CD4-positive, alpha-beta memory T cell (primary cell): ENCODE results near the gene LIMCH1. TPM values are rescaled to one million over a fixed set of nuclear protein-coding genes. Genes with fewer than 3 reads are reported as not detected.

ENCODE experiments used
- CTCF ChIA-PET: fragments of 350-600 bp; sonication (Branson Sonifier 250); formaldehyde crosslinking; loops from one replicate; lab custom pipeline; 2021; ENCODE audit warnings: inconsistent platforms; ENCODE audit not compliant: partially characterized antibody; lab: Charles Lee
- POLR2A ChIA-PET: fragments of 350-600 bp; sonication (Branson Sonifier 250); formaldehyde crosslinking; loops from one replicate; lab custom pipeline; 2021; ENCODE audit not compliant: partially characterized antibody; lab: Charles Lee
- DNase-seq, 5 donors: peaks; one replicate each; pipeline versions ENCODE4 v3.0.0 to v3.0.0-alpha.2; 2020 to 2022; ENCODE audit warnings: mixed read lengths in 1 of 5
- H3K27ac ChIP-seq: one replicate; pipeline ENCODE4 v1.7.0; 2013; ENCODE audit warnings: low read depth, low read length
- H3K27me3 ChIP-seq: 2 replicates; pipeline ENCODE4 v1.7.0; 2013; ENCODE audit warnings: mild to moderate bottlenecking, low read length, moderate library complexity; ENCODE audit not compliant: insufficient read depth
- H3K36me3 ChIP-seq: 2 replicates; pipeline ENCODE4 v1.7.0; 2013; ENCODE audit warnings: mild to moderate bottlenecking, low read length, moderate library complexity; ENCODE audit not compliant: insufficient read depth
- H3K4me1 ChIP-seq: 2 replicates; pipeline ENCODE4 v1.7.0; 2013; ENCODE audit warnings: mild to moderate bottlenecking, low read length, moderate library complexity; ENCODE audit not compliant: insufficient read depth
- H3K4me3 ChIP-seq, 2 donors: one replicate each; pipeline ENCODE4 v1.7.0; 2013; ENCODE audit warnings: low read length in 2 of 2, mild to moderate bottlenecking in 1 of 2
- H3K9me3 ChIP-seq, 2 donors: one replicate each; pipeline ENCODE4 v1.7.0; 2013; ENCODE audit warnings: low read length in 2 of 2, control low read depth in 1 of 2; ENCODE audit not compliant: control insufficient read depth in 1 of 2
- H3K27ac Mint-ChIP-seq, 7 donors: one replicate each; pipeline ENCODE4 v1.8.0; 2020 to 2021; ENCODE audit warnings: mixed read lengths in 7 of 7, mild to moderate bottlenecking in 6 of 7, inconsistent platforms in 3 of 7, moderate library complexity in 3 of 7
- H3K27me3 Mint-ChIP-seq, 2 donors: one replicate each; pipeline ENCODE4 v1.8.0; 2020 to 2021; ENCODE audit warnings: mixed read lengths in 2 of 2
- H3K36me3 Mint-ChIP-seq, 2 donors: one replicate each; pipeline ENCODE4 v1.8.0; 2020 to 2021; ENCODE audit warnings: mixed read lengths in 2 of 2, inconsistent platforms in 1 of 2, mild to moderate bottlenecking in 1 of 2
- H3K4me1 Mint-ChIP-seq, 4 donors: one replicate each; pipeline ENCODE4 v1.8.0; 2020 to 2021; ENCODE audit warnings: mixed read lengths in 4 of 4, mild to moderate bottlenecking in 1 of 4
- H3K4me3 Mint-ChIP-seq, 8 donors: one replicate each; pipeline ENCODE4 v1.8.0; 2020 to 2021; ENCODE audit warnings: mixed read lengths in 8 of 8, mild to moderate bottlenecking in 7 of 8, moderate library complexity in 6 of 8, inconsistent platforms in 3 of 8
- H3K9me3 Mint-ChIP-seq, 8 donors: one replicate each; pipeline ENCODE4 v1.8.0; 2020 to 2021; ENCODE audit warnings: mixed read lengths in 8 of 8, mild to moderate bottlenecking in 5 of 8, inconsistent platforms in 3 of 8, moderate library complexity in 1 of 8
- intact Hi-C: fragments of 100-400 bp; cut with micrococcal nuclease; formaldehyde crosslinking; loops from one replicate; pipeline ENCODE4 v1.15.1; 2023
- polyA plus RNA-seq, 2 donors: library from polyadenylated mRNA; unstranded; fragments of 300-500 nt; fragmentation: Illumina TruSeq; gene quantifications; one replicate each; pipeline ENCODE4 v1.2.3, GENCODE V29; 2021
- total RNA-seq, 2 experiments: library from RNA; stranded (reverse); gene quantifications; one replicate each; pipeline ENCODE4 v1.2.3, GENCODE V29; 2021

Gene LIMCH1
- total and polyA plus RNA-seq, 4 experiments from 2014 or later = not detected

GRCh38 chr4:41609851-41610250, 71.9 kb downstream of the LIMCH1 start:
- Histone ChIP-seq H3K4me1 (no peaks in the 10 kb centered on the region), H3K9me3 (no peaks in the 10 kb centered on the region), H3K36me3 (no peaks in the 10 kb centered on the region), H3K27ac (no peak overlapping the region), H3K27me3 (no peaks in the 10 kb centered on the region), H3K4me3 (no peak overlapping the region)
- intact Hi-C loops = no loop called here
- H3K4me1 Mint-ChIP-seq = no peaks in the 10 kb centered on the region
- H3K9me3 Mint-ChIP-seq = peaks cover 0 to 4% (median 0%) of the 10 kb centered on the region in 8 donors
- H3K36me3 Mint-ChIP-seq = no peaks in the 10 kb centered on the region
- no peak overlapping the region for H3K4me3 Mint-ChIP-seq
- H3K27me3 Mint-ChIP-seq = peaks cover 0 to 1% of the 10 kb centered on the region in 2 donors
- DNase-seq = no peak
- POLR2A ChIA-PET = no interaction called here
- H3K27ac Mint-ChIP-seq = no peak overlapping the region
- CTCF ChIA-PET = interaction anchor here (0.9 kb wide), 1 partner anchor 52 kb away, joined by 3 read pairs; no protein-coding TSS in a partner anchor

GRCh38 chr4:41610474-41610873, 72.5 kb downstream of the LIMCH1 start:
- no peak for DNase-seq
- Histone ChIP-seq H3K27me3 (no peaks in the 10 kb centered on the region), H3K27ac (no peak overlapping the region), H3K4me1 (no peaks in the 10 kb centered on the region), H3K36me3 (no peaks in the 10 kb centered on the region), H3K9me3 (no peaks in the 10 kb centered on the region), H3K4me3 (no peak overlapping the region)
- Mint-ChIP-seq H3K4me1 (no peaks in the 10 kb centered on the region), H3K36me3 (no peaks in the 10 kb centered on the region), H3K4me3 (no peak overlapping the region), H3K27me3 (peaks cover 0 to 1% of the 10 kb centered on the region in 2 donors), H3K9me3 (peaks cover 0 to 4% (median 0%) of the 10 kb centered on the region in 8 donors), H3K27ac (no peak overlapping the region)
- intact Hi-C loops = no loop called here
- ChIA-PET CTCF (no interaction called here), POLR2A (no interaction called here)

GRCh38 chr4:41611124-41611838, 73.3 kb downstream of the LIMCH1 start:
- H3K9me3 Mint-ChIP-seq = peaks cover 0 to 7% (median 0%) of the 10 kb centered on the region in 8 donors
- CTCF ChIA-PET = no interaction called here
- H3K4me3 Mint-ChIP-seq = no peak overlapping the region
- DNase-seq = no peak
- H3K36me3 Mint-ChIP-seq = no peaks in the 10 kb centered on the region
- no peak overlapping the region for H3K4me3 ChIP-seq
- no peaks in the 10 kb centered on the region for H3K27me3 ChIP-seq
- no peaks in the 10 kb centered on the region for H3K36me3 ChIP-seq
- H3K4me1 ChIP-seq = no peaks in the 10 kb centered on the region
- H3K27me3 Mint-ChIP-seq = peaks cover 0 to 1% of the 10 kb centered on the region in 2 donors
- no peak overlapping the region for H3K27ac Mint-ChIP-seq
- no peaks in the 10 kb centered on the region for H3K4me1 Mint-ChIP-seq
- no peaks in the 10 kb centered on the region for H3K9me3 ChIP-seq
- H3K27ac ChIP-seq = no peak overlapping the region
- POLR2A ChIA-PET = no interaction called here
- intact Hi-C loops = no loop called here

- no peak for DNase-seq
- peaks cover 0 to 1% of the 10 kb centered on the region in 2 donors for H3K27me3 Mint-ChIP-seq
- Histone ChIP-seq H3K36me3 (no peaks in the 10 kb centered on the region), H3K27me3 (no peaks in the 10 kb centered on the region), H3K4me1 (no peaks in the 10 kb centered on the region), H3K4me3 (no peak overlapping the region), H3K9me3 (no peaks in the 10 kb centered on the region), H3K27ac (no peak overlapping the region)
- ChIA-PET POLR2A (no interaction called here), CTCF (interaction anchor here (0.7 kb wide), 1 partner anchor 510 kb away, joined by 4 read pairs; no protein-coding TSS in a partner anchor)
- no peaks in the 10 kb centered on the region for H3K36me3 Mint-ChIP-seq
- no peak overlapping the region for H3K4me3 Mint-ChIP-seq
- no peak overlapping the region for H3K27ac Mint-ChIP-seq
- H3K9me3 Mint-ChIP-seq = peaks cover 0 to 7% (median 0%) of the 10 kb centered on the region in 8 donors
- H3K4me1 Mint-ChIP-seq = no peaks in the 10 kb centered on the region
- intact Hi-C loops = no loop called here
These were observed 74.2 kb downstream of the LIMCH1 start for GRCh38 chr4:41611881-41612871.

DNA sequence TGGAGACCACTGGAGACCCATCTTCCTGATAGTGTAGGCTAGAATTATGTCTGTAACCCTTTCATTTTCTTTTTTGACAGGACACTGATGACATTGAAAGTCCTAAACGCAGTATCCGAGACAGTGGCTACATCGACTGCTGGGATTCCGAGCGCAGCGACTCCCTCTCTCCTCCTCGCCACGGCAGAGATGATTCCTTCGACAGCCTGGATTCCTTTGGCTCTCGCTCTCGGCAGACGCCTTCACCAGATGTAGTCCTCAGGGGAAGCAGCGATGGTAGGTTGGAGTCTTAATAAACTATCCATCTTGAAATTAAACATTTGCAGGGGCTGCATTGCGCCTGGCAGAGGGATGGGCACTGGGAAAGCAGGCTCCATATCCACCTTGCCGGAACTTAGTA, 75.4 kb downstream of the LIMCH1 start:
- Histone ChIP-seq H3K27me3 (no peaks in the 10 kb centered on the region), H3K4me1 (no peaks in the 10 kb centered on the region), H3K4me3 (no peak overlapping the region), H3K27ac (no peak overlapping the region), H3K9me3 (no peaks in the 10 kb centered on the region), H3K36me3 (no peaks in the 10 kb centered on the region)
- H3K27ac Mint-ChIP-seq = no peak overlapping the region
- CTCF ChIA-PET = no interaction called here
- peaks cover 0 to 7% (median 0%) of the 10 kb centered on the region in 8 donors for H3K9me3 Mint-ChIP-seq
- POLR2A ChIA-PET = no interaction called here
- H3K4me3 Mint-ChIP-seq = no peak overlapping the region
- H3K27me3 Mint-ChIP-seq = peaks cover 0 to 1% of the 10 kb centered on the region in 2 donors
- no peaks in the 10 kb centered on the region for H3K4me1 Mint-ChIP-seq
- no peak for DNase-seq
- intact Hi-C loops = no loop called here
- no peaks in the 10 kb centered on the region for H3K36me3 Mint-ChIP-seq

- peaks cover 0 to 7% (median 0%) of the 10 kb centered on the region in 8 donors for H3K9me3 Mint-ChIP-seq
- no peaks in the 10 kb centered on the region for H3K36me3 ChIP-seq
- no peak overlapping the region for H3K4me3 Mint-ChIP-seq
- H3K4me3 ChIP-seq = no peak overlapping the region
- no peak overlapping the region for H3K27ac Mint-ChIP-seq
- POLR2A ChIA-PET = no interaction called here
- peaks cover 0 to 1% of the 10 kb centered on the region in 2 donors for H3K27me3 Mint-ChIP-seq
- no peak for DNase-seq
- H3K27ac ChIP-seq = no peak overlapping the region
- intact Hi-C loops = no loop called here
- no peaks in the 10 kb centered on the region for H3K36me3 Mint-ChIP-seq
- H3K4me1 ChIP-seq = no peaks in the 10 kb centered on the region
- no peaks in the 10 kb centered on the region for H3K4me1 Mint-ChIP-seq
- no peaks in the 10 kb centered on the region for H3K27me3 ChIP-seq
- H3K9me3 ChIP-seq = no peaks in the 10 kb centered on the region
- CTCF ChIA-PET = no interaction called here
These were observed 75.9 kb downstream of the LIMCH1 start for GRCh38 chr4:41613821-41614220.

GRCh38 chr4:41614519-41614918, 76.6 kb downstream of the LIMCH1 start:
- POLR2A ChIA-PET = no interaction called here
- H3K9me3 ChIP-seq = no peaks in the 10 kb centered on the region

More at GRCh38 chr4:41614519-41614918, 76.6 kb downstream of the LIMCH1 start:
- CTCF ChIA-PET = no interaction called here
- no peak overlapping the region for H3K4me3 ChIP-seq
- H3K27ac ChIP-seq = no peak overlapping the region
- H3K27me3 Mint-ChIP-seq = peaks cover 0 to 1% of the 10 kb centered on the region in 2 donors
- H3K36me3 Mint-ChIP-seq = no peaks in the 10 kb centered on the region
- no peak overlapping the region for H3K4me3 Mint-ChIP-seq
- H3K4me1 Mint-ChIP-seq = no peaks in the 10 kb centered on the region
- intact Hi-C loops = no loop called here
- H3K27me3 ChIP-seq = no peaks in the 10 kb centered on the region
- H3K36me3 ChIP-seq = no peaks in the 10 kb centered on the region
- DNase-seq = no peak
- H3K27ac Mint-ChIP-seq = no peak overlapping the region
- no peaks in the 10 kb centered on the region for H3K4me1 ChIP-seq
- H3K9me3 Mint-ChIP-seq = peaks cover 0 to 7% (median 0%) of the 10 kb centered on the region in 8 donors
